Activated T-cell treated with anti-CD3 and anti-CD28 coated beads for 48 hours (primary cell): ENCODE data around the gene KRTAP19-2.
"Not testable (repeated sequence)": the region's sequence is repeated elsewhere in the genome, so short reads cannot be mapped to it uniquely, and the experiment has no call there.

Experiments used
- DNase-seq: peaks from one replicate; pipeline ENCODE4 v3.0.0-alpha.2; 2020; ENCODE audit warnings: low read depth

KRTAP19-2 gene

GRCh38 chr21:30487336-30487735 lies at the start of gene KRTAP19-2:
TSS of gene KRTAP19-2 (minus strand) at chr21:30487436. CDS start at chr21:30487348, 88 bp downstream.
- DNase-seq, result no peak

GRCh38 chr21:30518876-30519275 lies 31.6 kb upstream of the KRTAP19-2 start:
- DNase-seq, result no peak

- no peak for DNase-seq
These were observed 28.4 kb upstream of the KRTAP19-2 start for GRCh38 chr21:30515681-30516080.

- not testable (repeated sequence) for DNase-seq
These were observed 18.5 kb upstream of the KRTAP19-2 start for GRCh38 chr21:30505621-30506205.

GRCh38 chr21:30502041-30502440 lies 14.8 kb upstream of the KRTAP19-2 start, which contains the start of gene KRTAP19-5:
TSS of gene KRTAP19-5 (minus strand) at chr21:30502141. CDS start at chr21:30502090, 51 bp downstream.
- DNase-seq, result no peak

GRCh38 chr21:30497065-30497464 lies 9.8 kb upstream of the KRTAP19-2 start, which contains the start of gene KRTAP19-4:
TSS of gene KRTAP19-4 (minus strand) at chr21:30497165. CDS start at chr21:30497110, 55 bp downstream.
- no peak for DNase-seq

GRCh38 chr21:30491963-30492428 lies 4.8 kb upstream of the KRTAP19-2 start, which contains the start of gene KRTAP19-3:
TSS of gene KRTAP19-3 (minus strand) at chr21:30492013. CDS start at chr21:30491957, 56 bp downstream.
- DNase-seq, result no peak

- DNase-seq, result no peak
These were observed 1.1 kb downstream of the KRTAP19-2 start for GRCh38 chr21:30486180-30486579.

GRCh38 chr21:30482130-30482529 lies 5.1 kb downstream of the KRTAP19-2 start:
- DNase-seq, result no peak

- no peak for DNase-seq
These were observed 7.1 kb downstream of the KRTAP19-2 start, which contains the start of gene KRTAP19-1 for GRCh38 chr21:30480145-30480544. TSS of gene KRTAP19-1 (minus strand) at chr21:30480367. CDS start at chr21:30480317, 50 bp downstream.

- no peak for DNase-seq
These were observed 8.0 kb downstream of the KRTAP19-2 start for GRCh38 chr21:30479259-30479658.

GRCh38 chr21:30478004-30478403 lies 9.2 kb downstream of the KRTAP19-2 start:
- no peak for DNase-seq

- DNase-seq, result no peak
These were observed 18.1 kb downstream of the KRTAP19-2 start for GRCh38 chr21:30468900-30469714.

- DNase-seq, result no peak
These were observed 23.5 kb downstream of the KRTAP19-2 start for GRCh38 chr21:30463713-30464112.

GRCh38 chr21:30448514-30448913 lies 38.7 kb downstream of the KRTAP19-2 start:
- DNase-seq, result no peak

GRCh38 chr21:30447056-30447455 lies 40.2 kb downstream of the KRTAP19-2 start:
- DNase-seq, result no peak

GRCh38 chr21:30444204-30444603 lies 43.0 kb downstream of the KRTAP19-2 start:
- DNase-seq, result no peak

GRCh38 chr21:30443226-30443625 lies 44.0 kb downstream of the KRTAP19-2 start:
- no peak for DNase-seq

- DNase-seq, result no peak
These were observed 47.3 kb downstream of the KRTAP19-2 start, which contains the start of gene KRTAP15-1 for GRCh38 chr21:30439975-30440374. TSS of gene KRTAP15-1 (plus strand) at chr21:30440275. CDS start at chr21:30440328, 53 bp downstream.
